C1 segment of cervical spinal cord (tissue), 14 donors: ENCODE results near the gene DNMT1.
"Not testable (repeated sequence)": the region's sequence is repeated elsewhere in the genome, so short reads cannot be mapped to it uniquely, and the experiment has no call there.

ENCODE experiments used
- DNase-seq, 14 donors: peaks; one replicate each; lab custom pipeline; 2025; lab: John Stamatoyannopoulos, UW

Gene DNMT1

GRCh38 chr19:10184636-10185035 is 10.1 kb downstream of the DNMT1 start:
- no peak for DNase-seq

GRCh38 chr19:10183926-10184325 is 10.8 kb downstream of the DNMT1 start:
- no peak for DNase-seq

GRCh38 chr19:10182847-10183246 is 11.9 kb downstream of the DNMT1 start:
- DNase-seq, result no peak

GRCh38 chr19:10182076-10182475 is 12.7 kb downstream of the DNMT1 start:
- DNase-seq, result no peak

- no peak for DNase-seq
Measured at GRCh38 chr19:10180459-10180858, 14.3 kb downstream of the DNMT1 start.

- DNase-seq, result not testable (repeated sequence)
Measured at GRCh38 chr19:10180024-10180423, 14.7 kb downstream of the DNMT1 start.

- no peak for DNase-seq
Measured at GRCh38 chr19:10173527-10173926, 21.2 kb downstream of the DNMT1 start.

- DNase-seq, result no peak
Measured at GRCh38 chr19:10168386-10168948, 26.3 kb downstream of the DNMT1 start.

- DNase-seq, result no peak
Measured at GRCh38 chr19:10167459-10167858, 27.3 kb downstream of the DNMT1 start.

GRCh38 chr19:10166501-10166900 is 28.3 kb downstream of the DNMT1 start:
- DNase-seq, result not testable (repeated sequence)

- DNase-seq, result no peak
Measured at GRCh38 chr19:10166046-10166445, 28.7 kb downstream of the DNMT1 start.

- DNase-seq, result no peak
Measured at GRCh38 chr19:10163536-10163935, 31.2 kb downstream of the DNMT1 start.

- DNase-seq, result no peak
Measured at GRCh38 chr19:10159610-10160009, 35.1 kb downstream of the DNMT1 start.

GRCh38 chr19:10158485-10158884 is 36.3 kb downstream of the DNMT1 start:
- no peak for DNase-seq

- no peak for DNase-seq
Measured at GRCh38 chr19:10158071-10158470, 36.7 kb downstream of the DNMT1 start.

GRCh38 chr19:10155839-10156238 is 38.9 kb downstream of the DNMT1 start:
- DNase-seq, result no peak

GRCh38 chr19:10152100-10152499 is 42.7 kb downstream of the DNMT1 start:
- DNase-seq, result no peak

- DNase-seq, result peak in 1 of 14 donors; percentile 83
Measured at GRCh38 chr19:10151521-10151920, 43.2 kb downstream of the DNMT1 start.

- DNase-seq, result no peak
Measured at GRCh38 chr19:10149427-10149826, 45.3 kb downstream of the DNMT1 start.

- no peak for DNase-seq
Measured at GRCh38 chr19:10146142-10146541, 48.6 kb downstream of the DNMT1 start.

- no peak for DNase-seq
Measured at GRCh38 chr19:10145031-10145430, 49.7 kb downstream of the DNMT1 start.

- no peak for DNase-seq
Measured at GRCh38 chr19:10144361-10144760, 50.4 kb downstream of the DNMT1 start.

GRCh38 chr19:10143681-10144080 is 51.1 kb downstream of the DNMT1 start:
- no peak for DNase-seq

- DNase-seq, result no peak
Measured at GRCh38 chr19:10142701-10143375, 51.9 kb downstream of the DNMT1 start.
